ENCODE results near the gene SIDT2.
"Not testable (repeated sequence)": the region's sequence is repeated elsewhere in the genome, so short reads cannot be mapped to it uniquely, and the experiment has no call there.

Gene SIDT2

DNA sequence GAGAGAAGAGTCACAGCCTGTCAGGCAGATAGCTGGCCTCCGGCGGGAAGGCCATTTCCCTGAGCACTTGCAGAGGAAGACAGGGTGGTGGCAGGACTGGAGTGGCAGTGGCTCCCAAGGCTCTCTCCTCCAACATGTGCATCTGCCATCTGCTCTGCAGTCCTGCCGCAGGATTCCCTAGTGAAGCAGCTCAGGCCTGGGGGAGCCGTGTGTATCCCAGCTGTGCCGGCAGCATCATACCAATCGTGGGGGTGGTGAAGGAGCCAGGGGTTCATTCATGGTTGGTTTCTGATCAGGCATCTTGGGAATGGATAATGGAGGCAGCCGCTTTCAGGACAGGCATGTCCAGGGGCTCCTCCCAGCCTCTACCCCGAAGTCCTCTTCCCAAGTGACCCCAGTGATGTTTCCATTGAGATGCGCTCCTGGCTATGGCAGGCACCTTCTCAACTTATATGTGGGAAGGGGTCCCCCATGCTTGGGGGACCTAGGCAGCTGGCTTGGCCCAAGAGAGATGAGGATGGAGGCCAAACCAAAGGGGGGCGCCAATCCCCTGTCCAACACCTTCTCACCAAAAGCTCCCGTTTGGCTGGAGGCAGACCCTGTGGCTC is 26.8 kb downstream of the SIDT2 start:
- DNase-seq: no peak

DNA sequence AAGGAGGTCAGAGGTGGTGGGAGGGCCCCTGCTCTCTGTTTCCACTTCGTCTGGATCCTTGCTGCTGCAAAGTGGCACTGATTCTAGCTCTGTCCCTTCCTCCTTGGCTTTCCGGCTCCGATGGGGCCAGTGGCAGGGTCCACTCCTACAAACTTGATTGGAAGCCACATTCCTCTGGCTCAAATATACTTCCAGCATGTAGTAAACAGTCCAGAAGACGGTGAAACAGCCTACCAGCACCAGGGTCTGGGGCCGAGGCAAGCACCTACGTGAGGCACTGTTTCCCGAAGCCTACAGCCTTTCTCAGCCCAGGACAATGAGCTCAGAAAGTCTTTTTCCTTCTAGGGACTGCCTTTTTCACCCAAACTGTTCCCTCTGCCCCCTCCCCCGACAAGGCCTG is 27.6 kb downstream of the SIDT2 start:
- not testable (repeated sequence) for DNase-seq

DNA sequence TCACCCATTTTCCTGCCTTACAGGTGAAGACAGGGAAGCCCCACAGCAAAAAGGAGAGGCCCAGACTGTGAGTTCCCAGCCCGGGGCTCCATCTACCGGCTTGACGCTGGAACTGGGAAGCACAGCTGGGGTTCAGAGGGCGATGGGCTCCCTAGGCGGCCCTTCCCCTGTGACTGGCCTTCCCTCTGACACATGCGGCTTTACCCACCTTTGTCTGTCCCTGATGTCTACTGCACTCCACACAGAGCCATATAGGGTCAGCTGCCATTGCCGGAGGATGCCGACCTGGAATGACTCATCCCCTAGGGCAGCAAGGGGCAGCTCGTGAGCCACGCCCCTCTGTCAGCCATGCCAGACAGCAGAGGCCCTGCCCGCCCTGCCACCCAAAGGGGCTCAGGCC is 28.3 kb downstream of the SIDT2 start:
- DNase-seq: not testable (repeated sequence)

DNA sequence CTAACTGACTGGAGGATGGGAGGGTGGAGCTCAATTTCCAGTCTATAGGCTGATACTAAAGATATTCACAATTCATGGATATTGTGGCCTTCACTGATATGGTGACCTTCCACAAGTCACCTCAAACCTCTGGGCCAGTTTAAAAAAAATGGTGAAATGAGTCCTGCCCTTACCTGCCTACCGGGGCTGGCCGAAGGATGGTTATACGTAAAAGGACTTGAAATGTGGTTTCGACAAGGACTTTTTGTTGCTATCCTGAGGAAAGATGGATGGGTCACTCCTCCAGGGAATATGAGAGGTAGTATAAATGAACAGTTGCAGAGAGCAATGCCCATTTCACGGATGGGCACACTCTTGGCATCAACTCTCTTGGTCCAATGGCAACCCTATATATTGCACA is 28.9 kb downstream of the SIDT2 start:
- DNase-seq: not testable (repeated sequence)

DNA sequence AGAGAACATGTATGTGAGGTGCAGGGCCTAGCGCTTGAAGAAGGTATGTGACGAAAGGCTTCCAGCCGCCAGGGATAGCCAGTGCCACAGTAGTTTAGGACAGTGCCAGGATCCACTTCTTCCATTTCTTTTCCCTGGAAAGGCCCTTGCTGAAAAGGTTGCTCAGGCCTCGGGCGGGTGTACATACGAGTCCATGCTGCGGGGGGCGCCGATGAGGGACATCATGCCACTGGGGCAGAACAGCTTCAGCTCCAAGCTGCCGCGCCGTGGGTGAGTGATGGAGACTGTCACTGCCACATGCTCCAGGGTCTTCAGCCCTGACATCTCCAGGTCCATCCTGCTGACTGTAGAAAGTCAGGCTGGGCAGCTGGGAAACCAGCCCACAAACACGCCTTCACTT is 30.2 kb downstream of the SIDT2 start:
- DNase-seq: peak; percentile 36

DNA sequence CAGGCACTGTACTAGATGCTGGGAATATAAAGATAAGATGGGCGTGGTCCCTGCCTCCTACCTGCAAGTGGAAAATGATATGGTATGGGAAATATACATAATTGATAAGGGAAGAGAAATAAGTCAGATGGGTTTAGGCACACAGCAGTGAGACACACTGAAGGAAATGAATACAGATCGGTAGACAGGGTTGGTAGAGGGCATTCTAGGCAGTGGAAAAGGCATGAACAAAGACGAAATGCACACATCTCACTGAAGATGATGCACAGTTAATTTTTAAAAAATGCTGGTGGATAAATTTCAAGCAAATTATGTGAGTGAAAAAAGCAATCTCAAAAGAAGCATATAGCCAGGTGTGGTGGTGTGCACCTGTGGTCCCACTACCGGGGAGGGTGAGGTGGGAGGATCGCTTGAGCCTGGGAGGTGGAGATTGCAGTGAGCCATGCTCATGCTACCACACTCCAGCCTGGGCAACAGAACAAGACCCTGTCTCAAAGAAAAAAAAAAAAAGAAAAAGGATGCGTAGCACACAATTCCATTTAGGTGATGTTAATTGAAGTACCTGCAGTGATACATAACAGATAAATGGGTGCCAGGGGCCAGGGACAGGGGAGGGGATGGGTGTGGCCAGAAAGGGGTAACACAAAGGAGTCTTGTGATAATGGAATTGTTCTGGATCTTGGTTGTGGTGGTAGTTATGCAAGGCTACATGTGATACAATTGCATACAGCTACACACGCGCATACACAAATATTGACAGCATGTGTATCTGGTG is 31.0 kb downstream of the SIDT2 start:
- peak; percentile 46 for DNase-seq

DNA sequence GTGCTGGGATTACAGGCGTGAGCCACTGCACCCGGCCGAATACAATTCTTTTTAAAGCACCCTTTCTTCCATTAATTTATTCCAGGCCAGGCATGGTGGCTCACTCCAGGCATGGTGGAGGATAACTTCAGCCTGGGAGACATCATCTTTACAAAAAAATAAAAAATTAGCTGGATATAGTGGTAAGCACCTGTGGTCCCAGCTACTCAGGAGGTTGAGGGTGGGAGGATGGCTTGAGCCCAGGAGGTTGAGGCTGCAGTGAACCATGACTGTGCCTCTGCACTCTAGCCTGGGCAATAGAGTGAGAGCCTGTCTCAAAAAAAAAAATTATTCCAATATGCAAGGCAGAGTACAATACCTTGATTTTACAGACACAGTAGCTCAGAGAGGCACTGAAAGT is 32.1 kb downstream of the SIDT2 start:
- no peak for DNase-seq

DNA sequence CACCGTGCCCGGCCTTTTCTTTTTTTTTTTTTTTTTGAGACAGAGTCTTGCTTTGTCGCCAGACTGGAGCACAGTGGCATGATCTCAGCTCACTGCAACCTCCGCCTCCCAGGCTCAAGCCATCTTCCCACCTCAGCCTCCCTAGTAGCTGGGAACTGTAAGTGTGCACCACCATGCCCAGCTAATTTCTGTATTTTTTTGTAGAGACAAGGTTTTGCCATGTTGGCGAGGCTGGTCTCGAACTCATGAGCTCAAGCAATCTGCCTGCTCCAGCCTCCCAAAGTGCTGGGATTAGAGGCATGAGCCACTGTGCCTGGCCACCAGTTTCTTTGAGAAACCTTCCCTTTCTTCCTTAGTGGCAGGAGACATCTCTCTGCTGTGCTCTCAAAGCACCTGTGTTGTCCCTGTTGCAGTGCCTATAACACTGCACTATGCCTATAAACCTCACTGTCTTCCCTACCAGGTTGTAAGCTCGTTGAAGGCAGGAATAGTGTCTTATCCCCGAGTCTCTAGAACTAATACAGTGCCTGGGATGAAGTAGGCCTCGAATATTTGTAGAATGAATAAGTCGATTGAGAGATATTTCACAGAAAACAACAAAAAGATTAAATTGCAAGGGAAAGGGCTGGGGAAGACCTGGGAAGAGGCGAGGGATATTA is 34.3 kb downstream of the SIDT2 start:
- DNase-seq: no peak

DNA sequence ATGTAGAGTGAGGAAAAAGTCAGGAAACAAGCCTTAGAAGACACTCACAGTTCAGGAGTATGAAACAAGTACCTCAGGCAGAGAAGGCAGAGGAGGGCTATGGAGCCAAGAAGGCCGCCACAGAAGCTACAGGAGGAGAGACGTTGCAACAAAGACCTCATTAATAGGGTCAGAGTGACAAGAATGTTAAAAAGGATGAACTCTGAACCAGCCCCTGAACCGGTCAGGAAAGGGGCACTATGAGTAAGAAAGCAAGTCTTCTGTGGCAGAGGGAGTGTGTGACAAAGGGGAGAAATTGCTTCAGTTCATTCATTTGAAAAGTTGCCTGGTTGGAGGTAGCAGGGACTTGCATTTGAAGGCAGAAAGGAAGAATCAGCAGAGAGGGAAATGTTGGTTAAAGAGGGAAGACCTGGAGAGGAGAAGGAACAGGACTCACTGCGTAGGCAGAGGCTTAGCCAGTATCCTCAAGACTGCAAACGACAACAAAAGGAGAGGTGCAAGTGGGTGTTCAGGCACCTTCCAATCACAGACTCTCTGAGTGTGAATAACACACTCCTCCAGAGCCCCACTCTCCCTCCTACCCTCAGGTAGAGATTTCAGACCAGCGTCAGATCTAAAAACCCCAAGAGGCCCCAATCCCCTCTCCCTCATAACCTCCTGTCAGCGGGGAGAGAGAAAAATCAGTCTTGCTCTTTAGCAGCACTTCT is 36.0 kb downstream of the SIDT2 start:
- DNase-seq: no peak

DNA sequence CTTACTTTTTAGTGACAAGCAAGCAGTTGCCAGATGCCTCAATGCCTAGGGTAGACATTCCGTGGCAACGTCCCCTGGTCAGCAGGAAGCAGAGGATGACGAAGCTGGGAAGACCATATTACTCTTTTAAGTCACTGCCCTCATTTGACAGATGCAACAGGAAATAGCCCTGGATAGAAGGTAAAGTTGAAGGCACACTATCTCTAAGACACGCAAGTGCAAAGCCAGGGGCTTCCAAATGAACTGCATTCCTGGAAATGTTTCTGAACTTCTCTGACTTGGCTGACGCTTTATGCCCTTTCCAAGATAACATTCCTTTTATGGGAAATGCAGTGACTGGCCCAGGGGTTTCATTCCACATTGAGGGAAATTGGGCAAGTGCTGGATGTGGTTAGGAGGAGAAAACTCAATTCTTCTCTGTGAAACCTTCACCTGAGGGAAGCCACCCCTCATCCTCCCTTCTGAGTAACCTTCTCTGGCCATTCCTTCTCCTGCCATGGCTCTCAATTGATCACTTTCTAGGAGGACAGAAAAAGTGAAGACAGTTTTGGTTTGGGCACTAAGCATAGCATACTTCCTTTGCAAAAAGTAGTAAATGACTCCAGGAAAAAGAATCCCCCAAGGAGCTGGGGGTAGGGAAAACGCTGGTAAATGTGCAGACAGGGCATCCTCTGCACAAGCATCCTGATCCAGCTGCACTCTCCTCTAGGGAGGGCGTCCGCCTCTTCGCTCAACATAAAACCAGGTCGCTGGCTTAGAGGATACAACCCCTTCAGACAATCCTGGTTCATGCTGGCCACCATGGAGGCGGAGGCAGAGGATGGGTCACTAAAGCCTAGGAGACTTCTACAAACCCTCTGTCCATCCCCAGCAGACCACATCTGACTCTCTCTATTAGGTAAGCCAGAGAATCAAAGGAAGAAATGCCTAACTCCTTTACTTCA is 38.9 kb downstream of the SIDT2 start:
- DNase-seq: peak; percentile 81

DNA sequence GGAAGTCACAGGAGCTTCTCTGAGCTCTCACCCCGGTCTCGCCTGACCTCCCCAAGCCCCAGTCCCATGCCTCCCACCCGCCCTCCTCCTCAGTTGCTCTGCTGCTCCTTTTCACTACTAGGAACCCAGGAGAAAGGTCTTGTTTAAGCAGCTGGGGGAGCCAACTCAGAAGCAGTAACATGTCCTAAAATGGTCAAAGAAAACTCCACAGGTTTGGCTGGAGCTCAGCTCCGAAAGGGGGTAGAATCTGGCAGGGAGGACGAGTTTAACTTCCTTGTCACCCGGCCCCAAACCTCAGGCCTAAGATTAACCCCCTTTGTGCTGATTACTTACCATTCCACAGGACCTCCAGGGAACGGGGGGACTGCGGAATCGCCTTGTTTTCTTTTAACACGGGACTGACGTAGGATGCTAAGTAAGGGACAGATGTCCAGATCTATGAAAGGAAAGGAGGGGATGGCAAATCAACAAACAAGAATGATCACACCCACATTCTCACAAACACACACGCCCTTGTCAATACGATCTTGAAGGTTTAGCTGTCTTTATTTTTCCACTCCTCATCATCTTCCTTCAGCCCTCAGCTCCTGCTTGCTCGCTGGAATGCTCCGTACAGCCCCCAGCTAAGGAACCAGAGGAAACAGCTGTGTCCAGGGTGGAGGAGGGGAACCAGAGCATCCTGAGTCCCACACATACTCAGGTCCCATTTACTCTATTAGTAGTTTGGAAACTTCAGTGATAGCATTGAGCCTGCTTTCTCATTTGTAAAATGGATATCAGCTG is 39.8 kb downstream of the SIDT2 start:
- peak; percentile 68 for DNase-seq

DNA sequence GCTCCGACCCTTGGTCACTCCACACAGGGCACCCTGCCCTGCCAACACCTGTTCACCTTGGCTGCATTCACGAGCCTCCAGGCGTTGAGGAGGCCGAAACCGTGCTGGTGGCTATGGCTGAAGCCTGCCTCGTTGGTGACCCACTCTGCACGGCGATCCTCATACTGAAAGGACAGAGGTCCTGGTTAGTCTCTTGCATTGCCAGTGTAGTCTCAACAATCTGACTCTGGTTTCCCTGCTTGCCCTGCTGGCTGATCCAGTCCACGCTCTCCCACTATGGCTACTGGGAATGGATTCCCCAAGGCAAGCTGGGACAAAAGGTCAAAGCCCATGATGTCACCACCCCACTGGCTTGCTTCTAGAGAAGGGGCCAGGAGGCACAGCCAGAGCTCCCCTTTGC is 40.5 kb downstream of the SIDT2 start:
- no peak for DNase-seq

DNA sequence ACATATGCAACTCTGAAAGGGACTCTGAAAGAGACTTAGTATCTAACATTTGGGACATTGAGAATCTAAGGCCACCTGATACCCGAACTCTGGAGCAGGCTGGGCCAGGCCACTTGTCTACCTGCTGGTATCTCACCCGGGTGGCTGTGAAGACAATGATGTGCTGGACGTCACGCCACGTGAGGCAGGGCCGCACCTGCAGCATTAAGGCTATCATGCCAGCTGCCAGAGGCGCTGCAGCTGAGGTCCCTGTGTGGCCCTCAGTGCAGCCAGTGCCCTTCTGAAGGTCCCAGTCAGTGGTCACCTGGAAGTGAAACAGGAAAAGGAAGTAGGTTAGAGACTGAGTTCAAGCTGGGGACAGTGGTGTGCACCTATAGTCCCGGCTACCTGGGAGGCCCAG is 40.9 kb downstream of the SIDT2 start:
- no peak for DNase-seq

DNA sequence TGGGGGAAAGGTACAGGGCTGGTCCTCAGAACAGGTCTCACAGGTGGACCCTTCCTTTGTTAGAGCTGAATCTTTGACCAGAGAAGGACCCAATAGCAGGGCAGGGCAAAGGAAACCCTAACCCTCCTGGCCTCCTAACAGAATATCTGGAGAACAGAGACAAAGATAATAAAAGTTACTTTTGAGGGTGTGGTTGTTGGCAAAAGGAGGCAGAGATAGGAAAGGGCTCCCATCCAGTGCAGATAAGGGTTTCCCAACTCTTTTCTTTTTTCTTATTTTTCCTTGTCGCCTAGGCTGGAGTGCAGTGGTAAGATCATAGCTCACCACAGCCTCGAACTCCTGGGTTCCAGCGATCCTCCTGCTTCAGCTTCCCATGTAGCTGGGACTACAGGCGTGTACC is 41.5 kb downstream of the SIDT2 start:
- no peak for DNase-seq

DNA sequence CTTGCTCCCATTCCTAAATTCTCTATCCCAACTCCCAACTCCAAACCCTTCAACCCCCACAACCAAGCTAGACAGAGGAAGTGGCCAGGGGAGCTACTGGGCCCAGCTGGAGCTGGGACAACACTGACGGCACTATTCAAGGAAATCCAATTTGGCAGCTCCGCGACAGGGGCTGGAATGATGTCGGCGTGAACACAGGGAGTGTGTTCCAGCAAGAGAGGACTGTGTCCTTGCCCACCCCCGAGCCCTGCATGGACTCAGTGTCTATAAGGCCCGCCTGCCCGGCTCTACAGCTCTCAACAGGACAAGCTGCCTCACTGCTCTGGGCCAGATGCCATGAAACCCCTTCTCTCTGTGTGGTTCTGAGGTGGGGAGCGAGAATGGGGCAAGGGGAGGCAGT is 42.0 kb downstream of the SIDT2 start:
- DNase-seq: no peak

DNA sequence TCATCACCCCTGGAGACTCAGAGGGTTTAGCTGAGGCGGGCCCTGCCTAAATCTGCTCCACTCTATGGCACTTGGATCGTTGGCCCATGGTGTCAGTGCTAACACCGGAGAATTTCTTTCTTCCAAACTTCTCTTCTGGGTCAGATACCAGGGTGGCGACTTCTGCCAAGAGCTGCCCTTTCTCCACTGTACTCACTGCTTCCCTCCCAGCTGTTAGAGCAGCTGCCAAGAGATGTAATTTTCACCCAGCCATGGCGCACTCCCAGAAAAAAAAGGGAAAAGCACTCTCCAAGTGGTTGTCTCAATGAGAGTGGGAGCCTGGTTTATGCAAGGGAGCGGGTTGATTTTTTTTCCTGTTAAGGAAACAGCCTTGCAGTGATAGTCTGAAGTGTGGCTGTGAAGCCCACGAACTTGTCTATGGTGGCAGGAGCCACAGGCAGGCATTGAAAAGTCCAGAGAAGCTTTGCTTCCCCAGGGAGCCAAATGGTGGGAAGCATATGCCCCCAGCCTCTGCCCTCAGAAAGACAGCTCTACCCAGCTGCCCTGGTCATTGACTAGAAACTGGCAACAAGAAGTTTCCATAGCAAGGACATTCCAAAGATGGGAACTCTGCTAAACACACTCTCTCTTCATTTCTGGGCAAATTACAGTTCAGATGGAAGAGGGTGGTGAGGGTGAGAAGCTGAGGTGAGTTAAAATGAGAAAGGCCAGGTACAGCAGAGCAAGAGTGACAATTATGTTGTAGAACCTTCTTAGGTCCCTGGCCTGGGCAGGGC is 42.6 kb downstream of the SIDT2 start:
- DNase-seq: no peak

DNA sequence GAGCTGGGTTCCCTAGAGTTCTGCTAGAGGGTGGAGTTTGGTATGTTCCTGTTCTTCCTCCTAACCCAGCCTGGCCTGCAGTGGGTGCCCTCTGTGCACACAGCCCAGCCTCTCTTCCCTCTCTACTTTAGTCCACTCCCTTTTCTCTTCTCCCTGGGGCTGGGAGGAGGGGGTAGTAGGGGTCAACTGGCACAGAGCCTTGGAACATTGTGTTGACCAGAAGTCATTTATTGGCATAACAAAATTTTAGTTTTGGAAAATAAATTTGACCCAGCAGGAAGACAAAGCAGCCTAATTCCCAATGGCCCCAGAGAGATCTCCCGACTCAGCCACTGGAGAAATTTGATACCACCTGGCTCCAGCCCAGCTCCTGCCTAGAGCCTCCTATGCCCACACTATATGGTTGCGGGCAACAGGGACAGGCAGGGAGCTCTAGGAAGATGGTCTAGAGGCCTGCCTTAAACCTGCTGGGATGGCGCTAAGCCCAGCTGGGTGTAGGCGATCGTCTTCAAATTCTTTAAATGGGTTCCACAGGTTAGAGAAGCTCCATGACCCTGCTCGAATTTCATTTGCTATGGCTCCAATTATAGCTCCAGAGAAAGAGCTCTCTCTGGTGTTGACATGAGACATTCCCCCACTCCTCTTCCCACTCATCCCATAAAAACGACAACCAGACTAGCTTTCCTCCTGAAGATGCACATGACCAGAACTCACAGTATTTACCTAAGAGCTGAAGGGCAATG is 43.4 kb downstream of the SIDT2 start:
- peak; percentile 66 for DNase-seq

DNA sequence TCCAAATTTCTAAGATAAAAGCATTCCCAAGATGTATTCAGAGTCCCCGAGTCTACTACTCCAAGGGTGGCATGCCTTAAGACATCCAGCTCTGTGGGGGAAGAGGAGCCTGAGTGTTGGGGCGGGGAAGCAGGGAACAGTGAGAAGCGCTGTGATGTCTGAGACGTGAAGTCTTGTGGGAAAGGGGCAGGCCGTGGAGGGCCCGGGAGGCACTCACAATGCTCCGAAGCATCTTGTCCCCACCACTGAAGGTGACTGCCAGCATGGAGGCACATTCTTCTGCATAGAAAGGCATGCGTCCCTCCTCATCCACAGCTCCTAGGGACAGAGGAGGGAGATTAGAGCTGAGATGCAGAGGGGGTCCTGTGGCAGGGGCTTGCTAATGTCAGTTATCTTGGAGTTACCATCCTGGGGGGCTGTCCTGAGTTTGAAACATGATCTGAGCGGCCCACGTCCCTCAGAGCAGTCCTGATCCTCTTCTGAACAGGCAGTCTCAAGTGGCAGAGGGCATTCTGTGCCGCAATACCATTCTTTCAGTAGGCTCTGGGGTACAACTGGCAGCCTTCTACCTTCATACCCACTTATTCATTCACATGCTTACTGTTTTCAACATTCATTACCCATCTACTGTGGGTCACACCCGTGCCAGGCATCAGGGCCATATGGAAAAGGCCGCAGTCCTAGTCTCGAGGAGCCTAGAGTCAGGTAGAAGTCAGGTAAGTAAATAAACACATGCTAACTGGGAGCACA is 44.6 kb downstream of the SIDT2 start:
- no peak for DNase-seq

Data from fibroblast of skin of right biceps (primary cell).